Activated T-helper 9 cell treated with anti-CD3 and anti-CD28 coated beads, Interleukin-2, amount 50 U/mL, for 16 hours (primary cell): ENCODE results near the gene ALDH6A1.
"Not testable (repeated sequence)": the region's sequence is repeated elsewhere in the genome, so short reads cannot be mapped to it uniquely, and the experiment has no call there.

ENCODE experiments used
- DNase-seq: peaks from one replicate; pipeline ENCODE4 v3.0.0-alpha.2; 2020; ENCODE audit warnings: low read depth

Gene ALDH6A1

DNA sequence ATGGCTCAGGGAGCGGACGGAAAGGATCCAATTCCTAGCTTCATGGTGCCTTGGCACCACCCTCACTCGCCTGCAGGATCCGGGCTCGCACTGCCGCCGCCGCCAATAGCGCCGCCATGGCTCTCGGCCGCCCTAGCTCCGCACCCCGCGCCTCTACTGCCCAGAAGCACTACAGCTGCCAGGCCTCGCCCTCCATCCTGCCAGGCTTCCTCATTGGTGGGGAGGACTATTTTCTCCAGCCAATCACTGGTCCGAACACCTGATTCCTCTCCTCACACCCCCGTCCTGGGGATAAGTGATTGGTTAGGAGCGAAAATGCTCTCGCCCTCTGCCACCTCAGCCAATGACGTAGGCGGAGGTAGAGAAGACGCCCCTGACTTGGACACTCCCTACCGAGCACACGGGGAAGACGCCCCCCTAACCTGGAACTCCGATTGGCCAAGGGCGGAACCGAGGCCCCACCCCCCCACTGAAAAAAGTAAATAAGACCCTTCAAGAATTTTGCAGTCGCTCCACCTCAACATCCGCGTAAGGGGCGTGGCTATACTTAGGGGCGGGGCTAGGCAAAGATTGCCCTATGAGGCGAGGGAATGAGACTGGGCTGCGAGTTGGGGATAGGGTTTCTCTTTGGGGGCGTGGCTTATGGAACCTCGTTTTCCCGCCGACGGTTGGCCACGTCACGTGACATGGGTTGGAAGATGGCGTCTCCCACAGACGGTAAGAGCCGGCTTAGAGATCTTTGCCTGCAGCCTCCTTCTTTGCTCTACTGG lies at the start of gene ALDH6A1, which contains the start of gene LIN52:
ALDH6A1 (minus strand) TSS at position 177 of the 770 bp plus-strand sequence; CDS start at position 118, 59 bp downstream.
LIN52 (plus strand) TSS at position 680 of the 770 bp plus-strand sequence; CDS start at position 699, 19 bp downstream.
- peak; percentile 99 for DNase-seq

DNA sequence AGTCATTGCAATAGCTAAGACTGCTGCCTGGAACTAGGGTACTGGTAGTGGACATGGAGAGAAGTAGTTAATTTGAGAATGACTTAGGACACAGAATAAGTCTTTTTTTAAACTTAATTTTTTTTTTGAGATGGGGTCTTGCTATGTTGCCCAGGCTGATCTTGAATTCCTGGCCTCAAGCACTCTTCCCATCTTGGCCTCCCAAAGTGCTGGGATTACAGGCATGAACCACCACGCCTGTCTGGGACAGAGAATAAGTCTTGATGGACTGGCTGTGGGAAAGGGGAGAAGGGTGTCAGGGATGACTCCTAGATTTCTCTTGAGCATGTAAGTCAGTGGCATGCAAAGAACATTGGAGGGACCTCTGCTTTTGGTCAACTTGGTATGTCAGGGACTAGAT lies 43.4 kb upstream of the ALDH6A1 start:
- DNase-seq: no peak

- DNase-seq: no peak
These were observed 42.2 kb upstream of the ALDH6A1 start for GRCh38 chr14:74126315-74127013.

GRCh38 chr14:74125487-74125886 lies 41.2 kb upstream of the ALDH6A1 start:
- not testable (repeated sequence) for DNase-seq

- not testable (repeated sequence) for DNase-seq
These were observed 27.4 kb upstream of the ALDH6A1 start for GRCh38 chr14:74111395-74112216.

DNA sequence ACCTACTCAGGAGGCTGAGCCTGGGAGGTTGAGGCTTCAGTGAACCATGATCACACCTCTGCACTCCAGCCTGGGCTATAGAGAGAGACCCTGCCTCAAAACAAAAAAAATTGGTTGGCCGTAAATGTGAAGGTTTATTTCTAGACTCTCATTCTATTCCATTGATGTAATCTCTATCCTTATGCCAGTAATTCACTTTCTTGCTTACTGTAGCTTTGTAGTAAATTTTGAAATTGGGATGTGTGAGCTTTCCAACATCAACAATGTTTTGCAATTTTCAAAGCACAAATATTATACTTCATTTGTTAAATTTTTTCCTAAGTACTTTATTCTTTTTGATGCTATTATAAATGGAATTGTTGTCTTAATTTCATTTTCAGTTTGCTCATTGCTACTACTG lies 25.1 kb upstream of the ALDH6A1 start:
- DNase-seq: no peak

- DNase-seq: no peak
These were observed 21.1 kb upstream of the ALDH6A1 start for GRCh38 chr14:74105381-74105780.

DNA sequence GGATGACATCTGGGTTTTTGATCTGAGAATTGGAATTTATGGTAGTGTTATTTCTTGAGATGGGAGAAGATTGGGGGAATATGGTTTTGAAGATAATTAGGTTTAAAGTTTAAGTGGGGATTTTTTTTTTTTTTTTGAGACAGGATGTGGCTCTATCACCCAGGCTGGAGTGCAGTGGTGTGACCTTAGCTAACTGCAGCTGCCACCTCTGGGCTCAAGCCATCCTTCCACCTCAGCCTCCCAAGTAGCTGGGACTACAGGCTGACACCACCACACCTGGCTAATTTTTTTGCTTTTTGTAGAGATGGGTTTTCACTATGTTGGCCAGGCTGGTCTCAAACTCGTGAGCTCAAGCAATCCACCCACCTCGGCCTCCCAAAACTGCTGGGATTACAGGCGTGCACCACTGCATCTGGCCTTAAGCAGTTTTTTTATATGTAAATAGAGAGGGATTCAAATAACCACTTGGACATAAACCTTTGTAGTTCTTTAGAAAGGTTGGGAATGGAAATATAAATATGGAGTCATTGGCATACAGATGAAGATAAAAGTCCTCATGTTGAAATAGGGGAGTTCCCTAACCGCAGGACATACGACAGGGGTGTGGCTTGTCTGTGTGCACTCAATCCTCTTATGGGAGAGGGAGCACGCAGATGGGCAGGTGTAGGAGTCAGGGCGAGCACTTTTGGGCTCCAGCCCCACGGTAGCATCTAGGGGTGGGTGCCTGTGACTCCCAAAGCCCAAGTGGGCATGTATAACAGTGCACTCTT lies 5.2 kb upstream of the ALDH6A1 start:
- DNase-seq: no peak

DNA sequence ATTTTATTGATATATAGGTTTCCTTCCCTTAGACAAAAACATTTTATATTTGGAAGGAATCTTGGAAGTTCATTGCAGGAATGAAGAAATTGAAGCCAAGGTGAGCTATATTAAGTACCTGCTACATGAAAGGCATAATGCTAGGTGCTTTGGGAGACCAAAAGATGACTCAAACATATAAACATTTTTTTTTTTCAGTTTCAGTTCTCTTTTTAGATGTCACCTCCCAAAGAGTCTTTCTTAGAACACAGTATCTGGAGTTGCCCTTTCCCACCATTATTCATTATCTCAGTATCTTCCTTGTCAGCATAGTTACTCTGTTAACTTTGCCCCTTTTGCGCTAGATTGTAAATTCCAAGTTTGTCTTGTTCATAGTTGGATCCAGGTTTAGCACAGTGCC lies 1.6 kb upstream of the ALDH6A1 start:
- DNase-seq: no peak

- no peak for DNase-seq
These were observed 889 bp upstream of the ALDH6A1 start for GRCh38 chr14:74085047-74085637.

DNA sequence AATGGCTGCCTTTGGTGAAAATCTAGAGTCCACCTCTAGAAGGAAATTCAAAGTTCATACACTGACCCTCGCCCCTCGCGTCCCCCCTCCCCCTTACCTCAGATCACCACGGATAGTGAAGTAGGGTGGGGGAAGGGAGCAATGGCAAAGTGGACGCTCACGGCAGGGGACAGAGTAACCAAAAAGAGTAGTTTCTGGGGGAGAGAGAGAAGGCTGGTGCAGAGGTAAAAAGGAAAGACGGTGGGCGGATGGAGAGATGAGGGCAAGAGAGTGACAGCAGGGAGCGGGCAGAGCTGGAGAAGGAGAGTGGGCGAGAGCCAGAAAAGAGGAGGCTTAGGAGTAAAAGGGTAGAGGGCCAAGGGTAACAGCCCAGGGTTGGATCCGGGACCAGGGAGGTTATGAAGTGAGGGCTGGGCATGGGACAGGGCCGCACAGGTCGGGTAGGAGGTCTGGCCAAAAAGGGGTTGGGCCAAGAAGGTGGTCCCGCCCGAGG lies 423 bp downstream of the ALDH6A1 start:
- DNase-seq: no peak

GRCh38 chr14:74083161-74083560 lies 1.1 kb downstream of the ALDH6A1 start:
- DNase-seq: no peak

DNA sequence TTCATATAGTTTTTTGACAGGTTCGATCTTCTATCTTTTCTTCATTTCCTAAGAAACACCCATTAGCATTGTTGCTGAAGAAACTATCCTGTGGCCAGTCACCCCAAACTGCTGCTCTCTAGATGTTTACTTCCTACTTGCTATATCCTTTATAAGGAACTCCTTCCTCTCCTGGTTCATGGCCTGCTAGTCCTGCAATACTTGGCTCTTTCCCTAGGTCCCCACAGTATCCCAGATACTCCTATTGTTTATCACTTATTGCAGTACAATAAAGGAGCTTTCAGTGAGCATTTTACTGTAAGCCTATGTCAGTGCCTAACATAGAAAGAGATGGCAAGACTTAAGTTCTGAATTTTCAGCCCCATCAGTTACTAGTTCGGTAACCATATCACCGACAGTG lies 2.8 kb downstream of the ALDH6A1 start:
- no peak for DNase-seq

DNA sequence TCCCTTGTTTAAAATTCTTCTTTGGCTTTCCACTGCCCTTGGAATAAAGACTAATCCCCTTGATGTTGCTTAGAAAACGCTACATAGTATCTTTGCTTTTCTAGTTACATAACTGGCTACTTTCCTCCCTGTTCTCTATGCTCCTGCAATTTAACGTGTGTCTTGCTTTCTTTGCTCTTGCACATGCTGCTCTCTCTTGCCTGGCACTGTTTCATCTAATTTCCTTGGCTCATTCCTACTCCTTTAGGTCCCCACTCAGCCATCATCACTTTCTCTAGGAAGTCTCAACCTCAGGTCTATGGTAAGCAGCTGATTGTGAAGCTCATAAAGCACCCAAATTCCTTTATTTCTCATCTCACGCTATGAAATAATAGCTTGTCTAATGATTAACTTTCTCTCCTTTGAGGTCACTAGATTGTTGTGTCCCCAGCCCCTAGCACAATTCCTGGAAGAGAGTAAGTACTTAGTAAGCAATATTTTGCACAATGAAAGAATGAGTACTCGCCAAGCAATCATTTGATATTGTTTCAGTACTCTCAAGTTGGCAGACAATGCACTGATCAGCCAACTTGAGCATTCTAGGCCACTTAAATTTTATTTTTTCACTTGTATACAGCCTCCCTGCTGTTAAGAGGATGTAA lies 3.3 kb downstream of the ALDH6A1 start:
- DNase-seq: no peak

GRCh38 chr14:74077401-74077800 lies 6.9 kb downstream of the ALDH6A1 start:
- no peak for DNase-seq

- DNase-seq: no peak
These were observed 18.3 kb downstream of the ALDH6A1 start for GRCh38 chr14:74065746-74066575.

DNA sequence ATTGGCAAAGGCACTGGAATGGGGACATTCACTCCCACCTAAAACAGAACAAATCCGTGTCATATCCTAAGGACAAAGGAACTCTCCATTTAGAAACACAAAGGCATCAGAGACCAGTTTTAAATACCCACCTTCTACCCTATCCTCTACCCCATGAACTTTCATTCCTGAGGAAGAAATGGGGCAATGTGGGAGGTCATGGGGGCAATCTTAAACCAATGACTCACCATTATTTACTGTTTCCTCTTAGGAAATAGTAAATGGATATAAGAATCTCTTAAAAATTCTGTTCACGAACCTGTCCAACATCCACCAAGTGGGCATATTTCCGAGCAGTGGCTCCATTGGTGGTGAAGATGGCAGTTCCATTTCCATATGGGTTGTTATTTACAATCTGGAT lies 19.4 kb downstream of the ALDH6A1 start:
- DNase-seq: no peak

GRCh38 chr14:74064426-74064825 lies 19.8 kb downstream of the ALDH6A1 start:
- DNase-seq: no peak

GRCh38 chr14:74062809-74063150 lies 21.5 kb downstream of the ALDH6A1 start:
- no peak for DNase-seq
